ENCODE data around the gene MS4A5. TPM values are rescaled to one million over a fixed set of nuclear protein-coding genes. Genes with fewer than 3 reads are reported as not detected.

MS4A5 gene
- total and polyA plus RNA-seq, 2 of the 13 experiments (the other 11 are each of a cell fraction or from before 2014, with no cell fraction given): not detected

DNA sequence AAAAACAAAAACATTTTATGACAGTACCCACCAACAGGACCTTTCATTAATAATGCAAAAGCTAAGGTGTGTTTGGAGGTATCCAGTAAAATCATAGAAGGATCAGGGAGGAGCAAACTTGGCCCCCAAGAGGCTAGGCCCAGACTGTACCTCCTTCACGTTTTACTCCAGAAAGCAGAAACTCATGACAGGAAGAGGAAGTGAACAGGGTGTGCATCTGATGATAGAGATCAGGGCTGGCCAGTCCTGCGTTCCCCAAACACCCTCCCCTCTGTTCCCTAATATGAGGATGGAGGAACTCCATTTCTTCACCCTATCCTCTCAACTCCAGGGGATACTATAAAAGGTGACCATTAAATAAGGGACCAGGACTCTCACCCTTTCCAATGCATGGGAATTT lies 53.0 kb downstream of the MS4A5 start:
- no peaks in the 10 kb centered on the region for H3K27me3 ChIP-seq (ENCODE audit: control insufficient read depth in 1 of 2, insufficient read depth in 2 of 2, low read length in 2 of 2)
- H3K9ac ChIP-seq (ENCODE audit: insufficient read depth, low read depth, low read length): no peak overlapping the region
- DNase-seq (ENCODE audit: low spot score) (no peak), ATAC-seq (no peak), FAIRE-seq (no peak)
- in situ Hi-C loops (cut with HindIII; ENCODE audit: extremely low pct_ligation_motif_present, low pct_unique_long_range_greater_than_20kb): loop anchor here (25.0 kb wide), 1 partner anchor 145 kb away; the partner anchor contains the start of gene MS4A6E
- BruUV-seq (replicated peaks): no TSS peak
- H3K4me2 ChIP-seq (ENCODE audit: low read depth, low read length): no peak overlapping the region
- no peak overlapping the region for H2AFZ ChIP-seq (ENCODE audit: low read length)
- ChIA-PET CTCF (ENCODE audit: low intra/inter-chr PET ratio, low total read pairs) (no interaction called here), POLR2A (no interaction called here)
- no peak for TF ChIP-seq FOXK1 (CRISPR knock-in tag; IDR thresholded peaks at IDR 0.05; ENCODE audit: borderline replicate concordance, low read depth)
- TF ChIP-seq, protein P1, sequence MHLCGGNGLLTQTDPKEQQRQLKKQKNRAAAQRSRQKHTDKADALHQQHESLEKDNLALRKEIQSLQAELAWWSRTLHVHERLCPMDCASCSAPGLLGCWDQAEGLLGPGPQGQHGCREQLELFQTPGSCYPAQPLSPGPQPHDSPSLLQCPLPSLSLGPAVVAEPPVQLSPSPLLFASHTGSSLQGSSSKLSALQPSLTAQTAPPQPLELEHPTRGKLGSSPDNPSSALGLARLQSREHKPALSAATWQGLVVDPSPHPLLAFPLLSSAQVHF (CRISPR knock-in tag; IDR thresholded peaks at IDR 0.05): no peak
- TF ChIP-seq KAT2B (IDR thresholded peaks at IDR 0.05; ENCODE audit: borderline replicate concordance, low read depth, low read length): no peak
- TF ChIP-seq, protein P2, sequence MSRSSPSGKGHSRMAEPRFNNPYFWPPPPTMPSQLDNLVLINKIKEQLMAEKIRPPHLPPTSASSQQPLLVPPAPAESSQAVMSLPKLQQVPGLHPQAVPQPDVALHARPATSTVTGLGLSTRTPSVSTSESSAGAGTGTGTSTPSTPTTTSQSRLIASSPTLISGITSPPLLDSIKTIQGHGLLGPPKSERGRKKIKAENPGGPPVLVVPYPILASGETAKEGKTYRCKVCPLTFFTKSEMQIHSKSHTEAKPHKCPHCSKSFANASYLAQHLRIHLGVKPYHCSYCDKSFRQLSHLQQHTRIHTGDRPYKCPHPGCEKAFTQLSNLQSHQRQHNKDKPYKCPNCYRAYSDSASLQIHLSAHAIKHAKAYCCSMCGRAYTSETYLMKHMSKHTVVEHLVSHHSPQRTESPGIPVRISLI (CRISPR knock-in tag; IDR thresholded peaks at IDR 0.05; ENCODE audit: borderline replicate concordance): no peak
- TF ChIP-seq KLF13 (CRISPR knock-in tag; IDR thresholded peaks at IDR 0.05): no peak
- TF ChIP-seq, protein P3, sequence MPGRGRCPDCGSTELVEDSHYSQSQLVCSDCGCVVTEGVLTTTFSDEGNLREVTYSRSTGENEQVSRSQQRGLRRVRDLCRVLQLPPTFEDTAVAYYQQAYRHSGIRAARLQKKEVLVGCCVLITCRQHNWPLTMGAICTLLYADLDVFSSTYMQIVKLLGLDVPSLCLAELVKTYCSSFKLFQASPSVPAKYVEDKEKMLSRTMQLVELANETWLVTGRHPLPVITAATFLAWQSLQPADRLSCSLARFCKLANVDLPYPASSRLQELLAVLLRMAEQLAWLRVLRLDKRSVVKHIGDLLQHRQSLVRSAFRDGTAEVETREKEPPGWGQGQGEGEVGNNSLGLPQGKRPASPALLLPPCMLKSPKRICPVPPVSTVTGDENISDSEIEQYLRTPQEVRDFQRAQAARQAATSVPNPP (CRISPR knock-in tag; IDR thresholded peaks at IDR 0.05): no peak
- no peak for TF ChIP-seq ZNF136 (CRISPR knock-in tag; IDR thresholded peaks at IDR 0.05; ENCODE audit: low read depth)
- no peak for TF ChIP-seq ZNF737 (CRISPR knock-in tag; IDR thresholded peaks at IDR 0.05; ENCODE audit: borderline replicate concordance)
- TF ChIP-seq ZNF430 (CRISPR knock-in tag; IDR thresholded peaks at IDR 0.05): no peak
- TF ChIP-seq TCF12 (IDR thresholded peaks at IDR 0.05): no peak
- TF ChIP-seq TCF12 (CRISPR knock-in tag; IDR thresholded peaks at IDR 0.05): no peak
- TF ChIP-seq ZNF577 (CRISPR knock-in tag; IDR thresholded peaks at IDR 0.05; ENCODE audit: borderline replicate concordance, low read depth): no peak
- TF ChIP-seq, protein P4, sequence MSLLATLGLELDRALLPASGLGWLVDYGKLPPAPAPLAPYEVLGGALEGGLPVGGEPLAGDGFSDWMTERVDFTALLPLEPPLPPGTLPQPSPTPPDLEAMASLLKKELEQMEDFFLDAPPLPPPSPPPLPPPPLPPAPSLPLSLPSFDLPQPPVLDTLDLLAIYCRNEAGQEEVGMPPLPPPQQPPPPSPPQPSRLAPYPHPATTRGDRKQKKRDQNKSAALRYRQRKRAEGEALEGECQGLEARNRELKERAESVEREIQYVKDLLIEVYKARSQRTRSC (CRISPR knock-in tag; IDR thresholded peaks at IDR 0.05; ENCODE audit: low read depth): no peak
- TF ChIP-seq ZNF143 (CRISPR knock-in tag; IDR thresholded peaks at IDR 0.05): no peak
- TF ChIP-seq ZNF101 (CRISPR knock-in tag; IDR thresholded peaks at IDR 0.05; ENCODE audit: borderline replicate concordance, low read depth): no peak
- TF ChIP-seq, protein P5, sequence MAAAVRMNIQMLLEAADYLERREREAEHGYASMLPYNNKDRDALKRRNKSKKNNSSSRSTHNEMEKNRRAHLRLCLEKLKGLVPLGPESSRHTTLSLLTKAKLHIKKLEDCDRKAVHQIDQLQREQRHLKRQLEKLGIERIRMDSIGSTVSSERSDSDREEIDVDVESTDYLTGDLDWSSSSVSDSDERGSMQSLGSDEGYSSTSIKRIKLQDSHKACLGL (CRISPR knock-in tag; IDR thresholded peaks at IDR 0.05): no peak
- no peak overlapping the region for H3K4me3 ChIP-seq (replicated peaks in 1 of 3; ENCODE audit: insufficient read depth in 1 of 3, low read depth in 2 of 3, low read length in 3 of 3)
- intact Hi-C loops (cut with micrococcal nuclease; ENCODE audit: unreplicated experiment): no loop called here
- no peak overlapping the region for H3K27ac ChIP-seq (ENCODE audit: extremely low read length, insufficient read depth, low read length)
- H3K9me3 ChIP-seq (ENCODE audit: low read length): no peaks in the 10 kb centered on the region
- WGBS (ENCODE audit: low lambda C conversion rate): 14% methylated on average over 2 of the region's 2 CpGs
- H3K36me3 ChIP-seq (replicated peaks in 1 of 2; ENCODE audit: control insufficient read depth in 1 of 2, insufficient read depth in 2 of 2, low read length in 2 of 2): no peaks in the 10 kb centered on the region
- no peaks in the 10 kb centered on the region for H3K79me2 ChIP-seq (ENCODE audit: insufficient read depth, low read length)
- H3K4me1 ChIP-seq (ENCODE audit: insufficient read depth, low read length): no peaks in the 10 kb centered on the region
- no peaks in the 10 kb centered on the region for H4K20me1 ChIP-seq (ENCODE audit: insufficient read depth, low read length)
